GM18505 (cell line): Measurements from ENCODE around the gene SHOC2.

Experiments
- ATAC-seq: cut with Tn5 transposase; IDR thresholded peaks from one replicate; pipeline ENCODE4 v1.9.1; 2021; ENCODE audit not compliant: unreplicated experiment
- POLR2A ChIP-seq: IDR thresholded peaks from 4 replicates; pipeline ENCODE4 v1.6.1; 2011; ENCODE audit warnings: borderline replicate concordance; ENCODE audit not compliant: insufficient read depth, insufficient read length; ENCODE audit errors: extremely low read depth

The SHOC2 gene

DNA sequence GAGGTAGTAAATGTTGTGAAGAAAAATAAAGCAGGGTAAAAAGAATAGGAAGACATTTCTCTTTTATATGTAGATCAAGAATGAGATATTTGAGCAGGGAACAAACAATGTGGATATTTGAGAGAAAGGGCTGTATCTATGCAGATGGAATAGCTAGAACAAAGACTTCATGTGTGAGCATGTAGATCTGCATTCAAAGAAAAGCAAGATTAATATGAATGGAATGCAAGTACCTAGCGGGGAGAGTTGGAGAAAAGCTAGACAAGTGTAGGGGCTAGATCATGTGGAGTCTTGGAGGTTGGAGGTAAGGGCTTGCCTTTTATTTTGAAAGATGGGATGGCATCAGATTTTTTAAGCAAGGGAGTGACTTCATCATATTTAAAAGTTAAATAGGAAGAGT is 27.1 kb downstream of the SHOC2 start:
- ATAC-seq, result no peak
- no peak for TF ChIP-seq POLR2A

GRCh38 chr10:110947061-110947595 is 27.7 kb downstream of the SHOC2 start:
- ATAC-seq, result no peak
- TF ChIP-seq POLR2A, result no peak

- TF ChIP-seq POLR2A, result no peak
- ATAC-seq, result no peak
These were observed 32.0 kb downstream of the SHOC2 start for GRCh38 chr10:110951381-110951780.

DNA sequence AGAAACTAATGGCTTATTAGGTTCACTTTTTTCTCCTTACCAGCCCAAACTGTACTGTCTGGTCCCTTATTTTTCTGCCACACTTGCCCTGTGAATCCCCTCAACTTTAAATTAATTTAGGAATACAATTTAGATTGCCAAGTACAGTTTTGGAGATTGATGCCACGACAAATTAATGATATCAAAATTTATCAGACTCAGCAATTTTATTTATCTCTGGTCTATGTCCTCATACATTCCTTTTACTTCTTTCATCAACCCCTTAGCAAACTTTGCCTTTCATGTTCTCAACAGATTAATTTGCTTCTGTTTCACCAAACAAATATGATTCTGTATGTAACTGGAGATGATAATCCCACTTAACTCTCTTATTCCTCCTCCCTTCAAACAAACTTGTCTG is 38.2 kb downstream of the SHOC2 start:
- no peak for ATAC-seq
- TF ChIP-seq POLR2A, result no peak

GRCh38 chr10:110959379-110960332 is 40.3 kb downstream of the SHOC2 start:
- no peak for TF ChIP-seq POLR2A
- ATAC-seq, result no peak

DNA sequence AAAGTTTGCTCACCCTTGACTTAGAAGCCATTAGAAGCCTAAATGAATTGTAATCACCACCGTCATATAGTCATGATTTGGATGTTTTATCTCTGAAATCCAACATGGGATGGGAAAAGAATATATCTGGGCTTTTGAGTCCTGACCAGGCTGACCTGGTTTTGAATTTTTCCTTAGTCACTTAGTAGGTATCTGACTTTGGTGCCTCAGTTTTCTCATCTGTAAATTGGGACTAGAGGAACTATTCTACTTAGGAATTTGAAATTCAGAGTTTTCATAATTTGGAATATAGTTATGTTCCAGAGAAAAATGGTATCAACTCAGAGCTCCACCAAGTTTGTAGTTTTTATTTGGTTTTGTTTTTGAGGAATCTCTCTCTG is 40.9 kb downstream of the SHOC2 start:
- no peak for TF ChIP-seq POLR2A
- ATAC-seq, result no peak

GRCh38 chr10:110962443-110962842 is 43.0 kb downstream of the SHOC2 start:
- no peak for TF ChIP-seq POLR2A
- no peak for ATAC-seq

- ATAC-seq, result no peak
- no peak for TF ChIP-seq POLR2A
These were observed 43.8 kb downstream of the SHOC2 start for GRCh38 chr10:110963162-110963561.

DNA sequence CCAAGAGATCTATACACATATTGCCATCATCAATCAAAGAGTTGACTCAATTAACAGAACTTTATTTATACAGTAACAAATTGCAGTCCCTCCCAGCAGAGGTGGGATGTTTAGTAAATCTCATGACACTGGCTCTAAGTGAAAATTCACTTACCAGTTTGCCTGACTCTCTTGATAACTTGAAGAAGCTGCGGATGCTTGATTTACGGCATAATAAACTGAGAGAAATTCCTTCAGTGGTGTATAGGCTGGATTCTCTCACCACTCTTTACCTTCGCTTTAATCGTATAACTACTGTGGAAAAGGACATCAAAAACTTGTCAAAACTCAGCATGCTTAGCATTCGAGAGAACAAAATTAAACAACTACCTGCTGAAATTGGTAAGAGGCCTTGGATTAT is 45.3 kb downstream of the SHOC2 start:
- ATAC-seq, result no peak
- no peak for TF ChIP-seq POLR2A

DNA sequence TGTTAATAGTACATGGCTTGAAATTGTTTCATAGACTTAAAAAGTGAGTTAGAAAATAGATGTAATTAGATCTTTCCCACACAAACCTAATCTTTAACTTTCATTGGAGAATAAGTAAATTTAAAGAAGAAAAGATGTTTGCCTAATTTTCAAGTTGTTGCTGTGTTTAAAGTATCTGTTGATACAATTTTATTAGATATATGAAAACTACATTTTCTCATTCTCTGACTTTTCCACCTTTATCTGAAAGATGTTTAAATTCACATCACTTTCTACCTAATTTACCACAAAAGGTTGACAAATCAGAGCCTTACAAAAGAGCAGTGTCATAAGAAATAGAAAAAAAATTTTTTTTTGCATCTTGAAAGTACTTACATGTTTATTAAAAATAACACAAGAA is 45.8 kb downstream of the SHOC2 start:
- no peak for ATAC-seq
- no peak for TF ChIP-seq POLR2A

DNA sequence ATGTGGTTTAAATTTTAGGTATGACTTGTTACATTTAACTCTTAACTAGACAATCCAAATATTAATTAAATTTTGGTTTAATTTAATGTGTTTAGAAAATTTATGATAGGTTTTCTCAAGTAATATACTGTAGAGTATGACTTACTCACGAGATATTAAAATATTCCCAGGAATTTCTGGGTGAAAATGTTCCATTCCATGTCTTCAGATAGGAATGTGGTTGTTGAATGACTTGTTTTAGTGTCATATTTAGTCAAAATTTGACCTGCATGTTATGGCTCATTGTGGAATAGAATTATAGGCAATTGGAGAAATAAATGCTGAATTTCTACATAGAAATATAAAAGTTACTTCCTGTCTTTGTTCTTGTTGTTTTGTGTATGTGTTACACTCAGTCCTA is 46.7 kb downstream of the SHOC2 start:
- no peak for ATAC-seq
- no peak for TF ChIP-seq POLR2A

GRCh38 chr10:110967009-110967630 is 47.7 kb downstream of the SHOC2 start:
- no peak for TF ChIP-seq POLR2A
- ATAC-seq, result no peak

GRCh38 chr10:110967645-110968044 is 48.2 kb downstream of the SHOC2 start:
- peak; percentile 66 for ATAC-seq
- TF ChIP-seq POLR2A, result no peak

DNA sequence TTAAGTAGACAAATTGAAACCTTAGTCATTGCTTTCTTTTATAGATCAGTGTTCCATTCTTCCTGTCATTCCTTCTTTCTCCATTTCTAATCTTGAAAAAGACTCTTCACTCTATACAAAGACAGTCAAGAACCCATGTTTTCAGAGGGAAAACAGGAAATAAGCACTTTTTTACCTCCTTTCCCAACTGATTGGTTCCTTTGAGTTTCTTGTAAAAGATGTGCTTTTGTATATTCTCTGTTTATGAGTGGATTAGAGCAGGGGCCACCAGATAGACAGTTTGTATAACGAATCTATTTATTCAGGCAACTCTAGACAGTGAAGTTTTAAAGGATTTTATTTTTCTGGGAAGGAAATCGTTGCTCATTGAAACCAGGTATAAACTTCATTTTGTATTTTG is 49.8 kb downstream of the SHOC2 start:
- ATAC-seq, result no peak
- TF ChIP-seq POLR2A, result no peak

GRCh38 chr10:110971638-110972037 is 52.2 kb downstream of the SHOC2 start:
- TF ChIP-seq POLR2A, result no peak
- no peak for ATAC-seq
